Right renal cortex interstitium (tissue), 3 donors: ENCODE data around the gene CADPS2. TPM values are rescaled to one million over a fixed set of nuclear protein-coding genes. Genes with fewer than 3 reads are reported as not detected.

Source experiments
- DNase-seq, 3 donors: peaks; one replicate each; pipeline ENCODE4 v3.0.0-alpha.2; 2013; ENCODE audit warnings: low read depth in 3 of 3, low spot score in 2 of 3
- polyA plus RNA-seq, 3 donors: library from polyadenylated mRNA; unstranded; fragments of 120-200 nt; gene quantifications; one replicate each; pipeline ENCODE4 v1.2.1, GENCODE V29; 2013; ENCODE audit not compliant: insufficient read length in 3 of 3

Gene CADPS2
- polyA plus RNA-seq, 3 donors, result 47.2 to 69.8 (median 60.7) TPM

- no peak for DNase-seq
These were observed 418.4 kb downstream of the CADPS2 start for GRCh38 chr7:122467661-122468449.

GRCh38 chr7:122465296-122465695 lies 421.0 kb downstream of the CADPS2 start:
- no peak for DNase-seq

- DNase-seq, result no peak
These were observed 422.6 kb downstream of the CADPS2 start for GRCh38 chr7:122463631-122464030.

GRCh38 chr7:122460936-122461335 lies 425.3 kb downstream of the CADPS2 start:
- DNase-seq, result no peak

- no peak for DNase-seq
These were observed 428.3 kb downstream of the CADPS2 start for GRCh38 chr7:122457969-122458368.

- no peak for DNase-seq
These were observed 428.9 kb downstream of the CADPS2 start for GRCh38 chr7:122457325-122457724.

GRCh38 chr7:122454776-122455507 lies 431.3 kb downstream of the CADPS2 start:
- no peak for DNase-seq

GRCh38 chr7:122453432-122453831 lies 432.8 kb downstream of the CADPS2 start:
- no peak for DNase-seq

GRCh38 chr7:122448893-122449589 lies 437.2 kb downstream of the CADPS2 start:
- no peak for DNase-seq

- DNase-seq, result no peak
These were observed 443.3 kb downstream of the CADPS2 start for GRCh38 chr7:122442929-122443328.

GRCh38 chr7:122438492-122438891 lies 447.8 kb downstream of the CADPS2 start:
- no peak for DNase-seq

GRCh38 chr7:122438006-122438405 lies 448.3 kb downstream of the CADPS2 start:
- no peak for DNase-seq

- no peak for DNase-seq
These were observed 452.5 kb downstream of the CADPS2 start for GRCh38 chr7:122433765-122434164.

GRCh38 chr7:122430710-122431109 lies 455.6 kb downstream of the CADPS2 start:
- DNase-seq, result no peak

GRCh38 chr7:122429926-122430325 lies 456.3 kb downstream of the CADPS2 start:
- DNase-seq, result no peak

GRCh38 chr7:122425731-122426130 lies 460.5 kb downstream of the CADPS2 start:
- DNase-seq, result no peak

GRCh38 chr7:122423591-122423990 lies 462.7 kb downstream of the CADPS2 start:
- no peak for DNase-seq

- DNase-seq, result no peak
These were observed 469.9 kb downstream of the CADPS2 start for GRCh38 chr7:122416336-122416735.

GRCh38 chr7:122415510-122415909 lies 470.8 kb downstream of the CADPS2 start:
- DNase-seq, result no peak

- no peak for DNase-seq
These were observed 472.9 kb downstream of the CADPS2 start for GRCh38 chr7:122413339-122413738.

GRCh38 chr7:122412883-122413282 lies 473.4 kb downstream of the CADPS2 start:
- no peak for DNase-seq
